H9 (cell line): ENCODE data around the gene LEPR. TPM values are rescaled to one million over a fixed set of nuclear protein-coding genes. Genes with fewer than 3 reads are reported as not detected.

Experiments used
- DNase-seq: peaks from one replicate; pipeline ENCODE4 v3.0.0-alpha.2; 2017
- H2AFZ ChIP-seq: one replicate; pipeline ENCODE4 v1.6.1; 2013; ENCODE audit warnings: mild to moderate bottlenecking, low read length, control low read depth, moderate library complexity
- H2AK5ac ChIP-seq: 2 replicates; pipeline ENCODE4 v1.6.1; 2013; ENCODE audit warnings: low read length, control low read depth, mixed read lengths; ENCODE audit not compliant: insufficient read length
- H2BK120ac ChIP-seq: one replicate; pipeline ENCODE4 v1.6.1; 2013; ENCODE audit warnings: low read depth, mild to moderate bottlenecking, low read length, control low read depth, inconsistent platforms; ENCODE audit not compliant: poor library complexity, severe bottlenecking
- H2BK12ac ChIP-seq: 2 replicates; pipeline ENCODE4 v1.6.1; 2013; ENCODE audit warnings: low read length, control low read depth, mixed read lengths, low read depth; ENCODE audit not compliant: insufficient read length
- H2BK15ac ChIP-seq: 2 replicates; pipeline ENCODE4 v1.6.1; 2013; ENCODE audit warnings: low read depth, low read length, control low read depth
- H2BK20ac ChIP-seq: one replicate; pipeline ENCODE4 v1.6.1; 2013; ENCODE audit warnings: low read depth, mild to moderate bottlenecking, low read length, control low read depth, inconsistent platforms; ENCODE audit not compliant: poor library complexity, severe bottlenecking
- H2BK5ac ChIP-seq: 2 replicates; pipeline ENCODE4 v1.6.1; 2013; ENCODE audit warnings: low read length, control low read depth, mixed read lengths; ENCODE audit not compliant: insufficient read length
- H3K14ac ChIP-seq: 2 replicates; pipeline ENCODE4 v1.6.1; 2013; ENCODE audit warnings: low read length, control low read depth; ENCODE audit not compliant: insufficient read depth
- H3K18ac ChIP-seq: 2 replicates; pipeline ENCODE4 v1.6.1; 2013; ENCODE audit warnings: low read depth, mild to moderate bottlenecking, mixed read lengths, low read length, control low read depth; ENCODE audit not compliant: insufficient read length
- H3K23ac ChIP-seq: 2 replicates; pipeline ENCODE4 v1.6.1; 2013; ENCODE audit warnings: low read length, control low read depth, mixed read lengths, low read depth; ENCODE audit not compliant: insufficient read length
- H3K23me2 ChIP-seq: 2 replicates; pipeline ENCODE4 v1.6.1; 2013; ENCODE audit warnings: low read depth, mild to moderate bottlenecking, mixed read lengths, low read length, control low read depth; ENCODE audit not compliant: insufficient read length, poor library complexity, severe bottlenecking
- H3K27ac ChIP-seq: 2 replicates; pipeline ENCODE4 v1.5.1; 2013; ENCODE audit warnings: low read length, control low read depth, mixed read lengths, low read depth; ENCODE audit not compliant: insufficient read length
- H3K27me3 ChIP-seq: 2 replicates; pipeline ENCODE4 v1.6.1; 2013; ENCODE audit warnings: low read length, control low read depth, inconsistent platforms; ENCODE audit not compliant: insufficient read depth
- H3K4ac ChIP-seq: 2 replicates; pipeline ENCODE4 v1.6.1; 2013; ENCODE audit warnings: low read depth, mild to moderate bottlenecking, control low read depth, inconsistent platforms, low read length, moderate library complexity
- H3K4me1 ChIP-seq: 2 replicates; pipeline ENCODE4 v1.6.1; 2013; ENCODE audit warnings: low read length, control low read depth, inconsistent platforms; ENCODE audit not compliant: insufficient read depth
- H3K4me2 ChIP-seq: 2 replicates; pipeline ENCODE4 v1.6.1; 2013; ENCODE audit warnings: low read length, control low read depth, mixed read lengths; ENCODE audit not compliant: insufficient read length, insufficient read depth
- H3K56ac ChIP-seq: 2 replicates; pipeline ENCODE4 v1.6.1; 2013; ENCODE audit warnings: low read depth, mild to moderate bottlenecking, mixed read lengths, low read length, control low read depth; ENCODE audit not compliant: insufficient read length
- H3K79me1 ChIP-seq: 2 replicates; pipeline ENCODE4 v1.6.1; 2013; ENCODE audit warnings: low read depth, mild to moderate bottlenecking, moderate library complexity, low read length, control low read depth, inconsistent platforms; ENCODE audit not compliant: insufficient read depth, poor library complexity, severe bottlenecking
- H3K79me2 ChIP-seq: 2 replicates; pipeline ENCODE4 v1.6.1; 2013; ENCODE audit warnings: low read length, control low read depth, inconsistent platforms; ENCODE audit not compliant: insufficient read depth
- H3K9ac ChIP-seq: 2 replicates; pipeline ENCODE4 v1.6.1; 2013; ENCODE audit warnings: low read length, control low read depth, mixed read lengths; ENCODE audit not compliant: insufficient read length; ENCODE audit errors: extremely low read depth
- H3K9me3 ChIP-seq: one replicate; pipeline ENCODE4 v1.6.1; 2013; ENCODE audit warnings: low read depth, low read length, inconsistent platforms; ENCODE audit not compliant: control insufficient read depth
- H3T11ph ChIP-seq: one replicate; pipeline ENCODE4 v1.6.1; 2013; ENCODE audit warnings: mild to moderate bottlenecking, low read length, control low read depth, inconsistent platforms
- H4K20me1 ChIP-seq: one replicate; pipeline ENCODE4 v1.6.1; 2013; ENCODE audit not compliant: control insufficient read depth, insufficient read length, insufficient read depth
- H4K5ac ChIP-seq: 2 replicates; pipeline ENCODE4 v1.6.1; 2013; ENCODE audit warnings: low read depth, mild to moderate bottlenecking, mixed read lengths, low read length, control low read depth; ENCODE audit not compliant: insufficient read length
- H4K8ac ChIP-seq: replicated peaks from 2 replicates; pipeline ENCODE4 v1.6.1; 2013; ENCODE audit warnings: low read length, control low read depth, mixed read lengths, low read depth; ENCODE audit not compliant: insufficient read length
- H4K91ac ChIP-seq: 2 replicates; pipeline ENCODE4 v1.6.1; 2013; ENCODE audit warnings: low read depth, mild to moderate bottlenecking, moderate library complexity, mixed read lengths, low read length, control low read depth; ENCODE audit not compliant: insufficient read length
- H3K27ac Mint-ChIP-seq, 3 experiments: 2 replicates in 2 of 3; 3 replicates in 1 of 3; pipeline ENCODE4 v1.8.0; 2020 to 2021; ENCODE audit warnings: mixed read lengths in 3 of 3, mild to moderate bottlenecking in 1 of 3, moderate library complexity in 1 of 3
- H3K27me3 Mint-ChIP-seq: 2 replicates; pipeline ENCODE4 v1.8.0; 2021; ENCODE audit warnings: low read depth, mild to moderate bottlenecking, moderate library complexity, mixed read lengths
- H3K36me3 Mint-ChIP-seq, 3 experiments: 2 replicates in 2 of 3; 3 replicates in 1 of 3; pipeline ENCODE4 v1.8.0; 2020 to 2021; ENCODE audit warnings: low read depth in 3 of 3, mixed read lengths in 3 of 3; ENCODE audit not compliant: insufficient read depth in 1 of 3
- H3K4me1 Mint-ChIP-seq, 2 experiments: 2 replicates each; pipeline ENCODE4 v1.8.0; 2020; ENCODE audit warnings: mixed read lengths in 2 of 2
- H3K4me3 Mint-ChIP-seq, 2 experiments: 2 replicates in 1 of 2; 3 replicates in 1 of 2; pipeline ENCODE4 v1.8.0; 2020 to 2021; ENCODE audit warnings: mild to moderate bottlenecking in 2 of 2, mixed read lengths in 2 of 2, moderate library complexity in 1 of 2
- H3K9me3 Mint-ChIP-seq, 2 experiments: 2 replicates in 1 of 2; 3 replicates in 1 of 2; pipeline ENCODE4 v1.8.0; 2020; ENCODE audit warnings: mild to moderate bottlenecking in 2 of 2, mixed read lengths in 2 of 2, moderate library complexity in 1 of 2
- CTCF ChIP-seq: fragments of 200-600 bp; sonication (generic); conservative IDR thresholded peaks from 3 replicates; pipeline ENCODE4 v1.8.0; 2021; ENCODE audit warnings: antibody characterized with exemption, mild to moderate bottlenecking
- WGBS: extraction: QIAGEN DNeasy Blood & Tissue Kit; methylation state at CpG from one replicate; pipeline ENCODE4 v1.1.7; 2013; ENCODE audit warnings: missing lambda C conversion rate, low lambda C conversion rate, mixed read lengths; ENCODE audit not compliant: insufficient read length; ENCODE audit errors: extremely low coverage; 5-methylcytosine and 5-hydroxymethylcytosine counted together
- total RNA-seq: library from RNA; stranded (reverse); gene quantifications from 2 replicates; pipeline ENCODE4 v1.2.1, GENCODE V29; 2021

Gene LEPR
- total RNA-seq, 1 experiment from 2014 or later: 3.3 TPM

- WGBS: no CpG with 5 or more reads among the region's 4 CpGs
- Histone ChIP-seq H4K5ac (no peak overlapping the region), H3K27ac (peak overlapping the region; percentile 2), H2BK5ac (no peak overlapping the region), H2BK12ac (no peak overlapping the region), H3K9ac (no peak overlapping the region), H2AK5ac (no peak overlapping the region), H3K23me2 (peaks cover 9% of the 10 kb centered on the region), H3K9me3 (no peaks in the 10 kb centered on the region), H3K27me3 (no peaks in the 10 kb centered on the region), H3K23ac (no peak overlapping the region), H3K4ac (no peak overlapping the region), H2AFZ (no peak overlapping the region), H3K79me2 (peaks cover 10% of the 10 kb centered on the region; the same call in 1 of the 2 replicates), H2BK120ac (no peak overlapping the region), H3T11ph (no peak overlapping the region), H2BK20ac (no peak overlapping the region), H3K14ac (no peak overlapping the region), H3K4me1 (no peaks in the 10 kb centered on the region), H3K4me2 (peak overlapping the region; percentile 80), H3K79me1 (peaks cover 4% of the 10 kb centered on the region), H4K8ac (no peak overlapping the region), H2BK15ac (no peak overlapping the region), H3K18ac (no peak overlapping the region), H4K20me1 (no peaks in the 10 kb centered on the region), H3K56ac (no peak overlapping the region), H4K91ac (no peak overlapping the region)
- no peak overlapping the region; a peak in 2 of 7 replicates for H3K27ac Mint-ChIP-seq
- no peaks in the 10 kb centered on the region for H3K27me3 Mint-ChIP-seq
- H3K4me3 Mint-ChIP-seq: peak overlapping the region in 1 of 2 experiments; percentile 90; a peak in 3 of 5 replicates
- H3K9me3 Mint-ChIP-seq: no peaks in the 10 kb centered on the region; a peak in 1 of 5 replicates
- peaks cover 0 to 6% (median 0%) of the 10 kb centered on the region in 3 experiments; a peak in 2 of 7 replicates for H3K36me3 Mint-ChIP-seq
- H3K4me1 Mint-ChIP-seq: peaks cover 19 to 23% of the 10 kb centered on the region in 2 experiments
- no peak for TF ChIP-seq CTCF
- DNase-seq: no peak
Measured at GRCh38 chr1:65418522-65419185, 1.8 kb upstream of the LEPR start.
